Heart right ventricle (tissue), 16 donors: ENCODE data around the gene SLC25A13. TPM values are rescaled to one million over a fixed set of nuclear protein-coding genes. Genes with fewer than 3 reads are reported as not detected.
"Not testable (repeated sequence)": the region's sequence is repeated elsewhere in the genome, so short reads cannot be mapped to it uniquely, and the experiment has no call there.

Source experiments
- ATAC-seq, 8 donors: fragments of 200-7000 bp; cut with Tn5 transposase; one replicate each; pipeline ENCODE4 v1.9.1; 2020; ENCODE audit warnings: mild to moderate bottlenecking in 8 of 8, moderate library complexity in 8 of 8, moderate number of reproducible peaks in 1 of 8
- DNase-seq, 2 donors: peaks; one replicate each; pipeline ENCODE4 v3.0.0-alpha.2; 2020
- H3K27ac ChIP-seq, 10 donors: fragments of 200-600 bp; sonication (generic) in 2 of 10; one replicate each; pipeline versions ENCODE4 v1.5.0 to v1.8.0; 2020 to 2022; ENCODE audit warnings: mild to moderate bottlenecking in 3 of 10
- H3K27me3 ChIP-seq, 7 donors: fragments of 200-600 bp; one replicate each; pipeline ENCODE4 v1.8.0; 2021 to 2022; ENCODE audit warnings: mild to moderate bottlenecking in 2 of 7
- H3K36me3 ChIP-seq, 9 donors: fragments of 200-600 bp; sonication (generic) in 1 of 9; one replicate each; pipeline versions ENCODE4 v1.5.0 to v1.8.0; 2020 to 2022; ENCODE audit warnings: mild to moderate bottlenecking in 2 of 9
- H3K4me1 ChIP-seq, 9 donors: fragments of 200-600 bp; sonication (generic) in 1 of 9; one replicate each; pipeline versions ENCODE4 v1.5.0 to v1.8.0; 2020 to 2022; ENCODE audit warnings: mild to moderate bottlenecking in 4 of 9
- H3K4me3 ChIP-seq, 10 donors: fragments of 200-600 bp; sonication (generic) in 2 of 10; one replicate each; pipeline versions ENCODE4 v1.5.0 to v1.8.0; 2020 to 2022; ENCODE audit warnings: mild to moderate bottlenecking in 7 of 10, moderate library complexity in 2 of 10
- H3K9me3 ChIP-seq, 11 donors: fragments of 200-600 bp in 10 of 11; sonication (generic) in 2 of 11; one replicate each; pipeline versions ENCODE4 v1.5.0 to v1.8.0; 2013 to 2022; ENCODE audit warnings: mild to moderate bottlenecking in 2 of 11, control low read depth in 1 of 11, moderate library complexity in 1 of 11
- WGBS, 2 donors: extraction: QIAGEN DNeasy Blood & Tissue Kit; methylation state at CpG; one replicate each; pipeline ENCODE4 v1.1.7; 2013; ENCODE audit warnings: inconsistent platforms in 1 of 2; 5-methylcytosine and 5-hydroxymethylcytosine counted together
- intact Hi-C, 10 donors: fragments of 100-400 bp; cut with DNase I; formaldehyde crosslinking; loops; one replicate each; pipeline versions ENCODE4 v1.11.1 to v1.14.2; 2022
- polyA plus RNA-seq, 2 donors: library from polyadenylated mRNA; stranded (reverse); fragments of 200-250 nt; gene quantifications; one replicate each; pipeline ENCODE4 v1.2.3, GENCODE V29; 2013
- total RNA-seq, 10 donors: library from RNA; stranded (reverse); fragmentation: NEBNext Ultra II Directional in 3 of 10; extraction: Animal tissue kit (Norgen Biotek cat#: 25700) in 3 of 10; gene quantifications; one replicate each; pipeline versions ENCODE4 v1.2.1 to v1.2.4, GENCODE V29; 2021 to 2023
- TF ChIP-seq, protein P1 (sequence below), 9 donors: fragments of 200-600 bp; sonication (generic) in 2 of 9; IDR thresholded peaks; one replicate each; pipeline versions ENCODE4 v1.5.0 to v1.8.0; 2021 to 2022; ENCODE audit warnings: antibody characterized with exemption in 9 of 9, mild to moderate bottlenecking in 5 of 9, moderate library complexity in 1 of 9
- donor health status: Arrhythmogenic right ventricular cardiomyopathy.
- donor health status: ischemic (EF 13 %, LVEDD 7.1; RV severe dilation, severe dysfunction).
- donor health status: healthy with polysubstance abuse.
- donor health status: DM: no; HTN: yes; CAD: no.
- donor health status: DM: no; HTN: no; CAD: no.
- donor health status: ischemic (EF 25% LVEDD 6.9; RV normal size, moderate dysfunction).
- donor health status: ischemic (EF 25% LVEDD 5.7; RV mildly dilated, moderate dysfunction).
- donor health status: healthy.
- donor health status: DM: yes; HTN: yes; CAD: no.
- donor health status: Ischemic cardiomyopathy.
- donor health status: ischemic (EF 35%, LVEDD 5.7; RV mildly dilated, moderate dysfunction).
- donor health status: nonischemic (EF 11% LVEDD 7.7; RV severe dilation, severe dysfunction).
- donor health status: DM: yes; HTN: yes; CAD: no.
- donor health status: PGD.
- donor health status: ischemic (EF 29% LVEDD 5.4; RV normal size, mild dysfunction).
- donor health status: nonischemic (EF 23%, LVEDD 6.1; RV moderate dilation, normal function).

Gene SLC25A13
- total and polyA plus RNA-seq, 12 donors, result 5.2 to 15.3 (median 8.7) TPM

DNA sequence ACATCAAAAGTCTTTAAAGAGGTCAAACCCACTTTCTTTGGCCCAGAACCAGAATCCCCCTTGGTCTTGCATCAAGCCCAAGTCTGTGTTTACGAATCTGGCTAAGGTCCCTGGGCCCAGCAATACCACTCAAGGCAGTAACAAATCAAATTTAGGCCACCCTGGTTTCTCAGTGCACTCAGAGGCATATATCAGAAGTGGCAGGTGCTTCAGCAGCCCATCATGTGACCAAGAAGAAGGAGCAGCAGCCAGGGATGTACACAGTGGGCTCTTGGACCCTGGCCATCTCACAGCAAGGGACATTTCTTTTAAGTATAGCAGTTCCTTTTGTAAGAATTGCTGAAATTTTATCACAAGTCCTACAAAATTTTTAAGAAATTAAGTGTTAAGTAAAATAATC lies 7.3 kb upstream of the SLC25A13 start:
- Histone ChIP-seq H3K27ac (no peak overlapping the region), H3K4me1 (peaks cover 0 to 15% (median 0%) of the 10 kb centered on the region in 9 donors), H3K9me3 (peaks cover 0 to 13% (median 3%) of the 10 kb centered on the region in 11 donors), H3K36me3 (no peaks in the 10 kb centered on the region), H3K27me3 (no peaks in the 10 kb centered on the region), H3K4me3 (no peak overlapping the region)
- DNase-seq (no peak), ATAC-seq (no peak)
- 81 to 85% methylated on average over 1 of the region's 1 CpG for WGBS, 2 donors
- TF ChIP-seq, protein P1, sequence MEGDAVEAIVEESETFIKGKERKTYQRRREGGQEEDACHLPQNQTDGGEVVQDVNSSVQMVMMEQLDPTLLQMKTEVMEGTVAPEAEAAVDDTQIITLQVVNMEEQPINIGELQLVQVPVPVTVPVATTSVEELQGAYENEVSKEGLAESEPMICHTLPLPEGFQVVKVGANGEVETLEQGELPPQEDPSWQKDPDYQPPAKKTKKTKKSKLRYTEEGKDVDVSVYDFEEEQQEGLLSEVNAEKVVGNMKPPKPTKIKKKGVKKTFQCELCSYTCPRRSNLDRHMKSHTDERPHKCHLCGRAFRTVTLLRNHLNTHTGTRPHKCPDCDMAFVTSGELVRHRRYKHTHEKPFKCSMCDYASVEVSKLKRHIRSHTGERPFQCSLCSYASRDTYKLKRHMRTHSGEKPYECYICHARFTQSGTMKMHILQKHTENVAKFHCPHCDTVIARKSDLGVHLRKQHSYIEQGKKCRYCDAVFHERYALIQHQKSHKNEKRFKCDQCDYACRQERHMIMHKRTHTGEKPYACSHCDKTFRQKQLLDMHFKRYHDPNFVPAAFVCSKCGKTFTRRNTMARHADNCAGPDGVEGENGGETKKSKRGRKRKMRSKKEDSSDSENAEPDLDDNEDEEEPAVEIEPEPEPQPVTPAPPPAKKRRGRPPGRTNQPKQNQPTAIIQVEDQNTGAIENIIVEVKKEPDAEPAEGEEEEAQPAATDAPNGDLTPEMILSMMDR (IDR thresholded peaks at IDR 0.05), result no peak
- intact Hi-C loops, result loop anchor here in 1 of 10 donors (10.0 kb wide), 1 partner anchor 366 kb away; no protein-coding TSS in a partner anchor

DNA sequence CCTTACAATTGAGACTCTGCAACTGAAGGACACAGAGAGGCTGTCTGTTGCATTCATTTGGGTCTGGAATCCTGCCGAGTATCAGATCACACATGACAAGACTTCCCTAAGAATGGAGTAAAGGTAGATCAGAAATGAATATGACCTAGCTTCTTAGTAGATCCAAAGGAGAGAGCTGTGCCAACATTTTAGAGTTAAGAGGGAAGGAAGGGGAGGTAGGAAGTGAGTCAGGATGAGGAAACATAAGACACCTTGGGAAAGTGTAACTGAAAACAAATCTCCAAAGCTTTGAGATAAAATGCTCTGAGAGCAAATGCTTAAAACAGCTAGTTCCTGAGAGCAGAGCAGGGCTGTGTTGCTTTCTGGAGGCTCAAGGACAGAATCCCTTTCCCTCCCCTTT lies 6.1 kb upstream of the SLC25A13 start:
- H3K27me3 ChIP-seq, result no peaks in the 10 kb centered on the region
- TF ChIP-seq, protein P1 (IDR thresholded peaks at IDR 0.05), result no peak
- H3K4me1 ChIP-seq, result peaks cover 0 to 15% (median 0%) of the 10 kb centered on the region in 9 donors
- WGBS, 2 donors, result 58 to 60% methylated on average over 1 of the region's 1 CpG
- no peak for DNase-seq
- peak in 2 of 8 donors; percentile 13 to 37 for ATAC-seq
- H3K27ac ChIP-seq, result peak overlapping the region in 1 of 10 donors; percentile 2
- peaks cover 0 to 7% (median 0%) of the 10 kb centered on the region in 11 donors for H3K9me3 ChIP-seq
- intact Hi-C loops, result loop anchor here in 1 of 10 donors (10.0 kb wide), 1 partner anchor 367 kb away; no protein-coding TSS in a partner anchor
- H3K36me3 ChIP-seq, result no peaks in the 10 kb centered on the region
- no peak overlapping the region for H3K4me3 ChIP-seq

DNA sequence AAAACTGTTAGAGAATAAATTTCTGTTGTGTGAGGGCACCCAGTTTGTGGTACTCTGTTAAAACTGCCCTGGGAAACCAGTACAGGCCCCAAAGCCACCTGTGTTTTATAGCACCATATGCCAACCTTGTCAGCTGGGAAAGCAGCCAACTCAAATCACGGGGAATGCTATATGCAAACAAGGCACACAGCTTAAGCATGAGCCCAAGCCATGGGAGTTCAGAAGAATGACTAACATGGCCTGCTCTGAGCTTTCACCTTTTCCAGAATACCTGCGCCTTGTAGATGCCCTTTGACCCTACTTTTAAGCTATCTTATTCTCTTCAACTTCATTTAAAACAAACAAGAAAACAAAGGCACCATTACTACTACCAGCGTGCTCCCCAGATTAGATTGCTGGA lies 5.5 kb upstream of the SLC25A13 start:
- H3K9me3 ChIP-seq, result peaks cover 0 to 7% (median 0%) of the 10 kb centered on the region in 11 donors
- ATAC-seq (no peak), DNase-seq (no peak)
- no peak overlapping the region for H3K4me3 ChIP-seq
- WGBS, 2 donors, result 59 to 61% methylated on average over 3 of the region's 3 CpGs
- H3K4me1 ChIP-seq, result peaks cover 0 to 19% (median 3%) of the 10 kb centered on the region in 9 donors
- TF ChIP-seq, protein P1 (IDR thresholded peaks at IDR 0.05), result no peak
- intact Hi-C loops, result loop anchor here in 1 of 10 donors (10.0 kb wide), 1 partner anchor 367 kb away; no protein-coding TSS in a partner anchor
- peak overlapping the region in 1 of 10 donors; percentile 2 for H3K27ac ChIP-seq
- H3K27me3 ChIP-seq, result no peaks in the 10 kb centered on the region
- no peaks in the 10 kb centered on the region for H3K36me3 ChIP-seq

DNA sequence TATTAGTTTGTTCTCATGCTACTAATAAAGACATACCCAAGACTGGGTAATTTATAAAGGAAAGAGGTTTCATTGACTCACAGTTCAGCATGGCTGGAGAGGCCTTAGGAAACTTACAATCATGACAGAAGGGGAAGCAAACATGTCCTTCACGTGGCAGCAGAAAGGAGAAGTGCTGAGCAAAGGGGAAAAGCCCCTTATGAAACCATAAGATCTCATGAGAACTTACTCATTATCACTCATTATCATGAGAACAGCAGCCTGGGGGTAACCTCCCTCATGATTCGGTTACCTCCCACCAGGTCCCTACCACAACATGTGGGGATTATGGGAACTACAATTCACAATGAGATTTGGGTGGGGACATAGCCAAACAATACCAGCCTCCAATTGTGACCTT lies 4.9 kb upstream of the SLC25A13 start:
- intact Hi-C loops, result loop anchor here in 1 of 10 donors (10.0 kb wide), 1 partner anchor 368 kb away; no protein-coding TSS in a partner anchor
- ATAC-seq, H3K36me3 ChIP-seq, H3K27me3 ChIP-seq, H3K9me3 ChIP-seq, H3K27ac ChIP-seq, H3K4me3 ChIP-seq, DNase-seq: not testable (repeated sequence)
- WGBS, 2 donors, result 43 to 48% methylated on average over 2 of the region's 2 CpGs
- peaks cover 0 to 22% (median 6%) of the 10 kb centered on the region in 9 donors for H3K4me1 ChIP-seq

DNA sequence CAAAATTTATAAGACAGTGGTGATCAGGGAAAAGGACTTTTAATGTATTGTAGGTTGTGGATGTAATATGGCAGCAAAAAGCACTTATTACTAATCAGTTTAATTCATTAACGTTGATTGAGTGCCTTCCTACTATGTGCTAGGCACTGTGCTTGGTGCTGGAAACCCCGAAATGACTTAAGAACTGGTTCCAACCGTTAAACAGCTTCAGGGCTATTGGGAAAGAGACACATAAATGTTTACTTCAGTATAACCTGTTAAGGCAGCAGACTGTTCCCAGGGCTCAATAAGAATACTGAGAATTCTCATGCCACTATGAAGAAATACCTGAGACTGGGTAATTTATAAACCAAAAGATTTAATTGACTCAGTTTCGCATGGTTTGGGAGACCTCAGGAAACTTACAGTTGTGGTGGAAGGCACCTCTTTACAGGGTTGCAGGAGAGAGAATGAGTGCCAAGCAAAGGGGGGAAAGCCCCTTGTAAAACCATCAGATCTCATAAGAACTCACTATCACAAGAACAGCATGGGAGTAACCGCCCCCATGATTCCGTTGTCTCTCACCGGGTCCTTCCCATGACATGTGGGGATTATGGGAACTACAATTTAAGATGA lies 1.1 kb upstream of the SLC25A13 start:
- Histone ChIP-seq H3K27ac (peak overlapping the region in 1 of 10 donors; percentile 96), H3K9me3 (peaks cover 0 to 7% (median 0%) of the 10 kb centered on the region in 11 donors), H3K4me1 (peaks cover 5 to 44% (median 32%) of the 10 kb centered on the region in 9 donors), H3K36me3 (no peaks in the 10 kb centered on the region), H3K4me3 (no peak overlapping the region), H3K27me3 (no peaks in the 10 kb centered on the region)
- intact Hi-C loops, result loop anchor here in 3 of 10 donors (5.0 to 10.0 kb wide), 3 partner anchors 91 to 384 kb away; partner anchors contain the start of gene SEM1 (in 2 of the 3)
- ATAC-seq, result no peak
- TF ChIP-seq, protein P1 (IDR thresholded peaks at IDR 0.05), result no peak
- WGBS, 2 donors, result 92 to 95% methylated on average over 7 of the region's 7 CpGs
- DNase-seq, result no peak
